HG03442 (cell line): ENCODE results near the gene KRTAP5-2.

Source experiments
- ATAC-seq: cut with Tn5 transposase; IDR thresholded peaks from one replicate; pipeline ENCODE4 v1.9.1; 2021; ENCODE audit warnings: mild to moderate bottlenecking, moderate library complexity; ENCODE audit not compliant: unreplicated experiment

KRTAP5-2 gene

GRCh38 chr11:1557904-1558774, 40.0 kb downstream of the KRTAP5-2 start:
- no peak for ATAC-seq

GRCh38 chr11:1557051-1557884, 40.8 kb downstream of the KRTAP5-2 start:
- no peak for ATAC-seq

DNA sequence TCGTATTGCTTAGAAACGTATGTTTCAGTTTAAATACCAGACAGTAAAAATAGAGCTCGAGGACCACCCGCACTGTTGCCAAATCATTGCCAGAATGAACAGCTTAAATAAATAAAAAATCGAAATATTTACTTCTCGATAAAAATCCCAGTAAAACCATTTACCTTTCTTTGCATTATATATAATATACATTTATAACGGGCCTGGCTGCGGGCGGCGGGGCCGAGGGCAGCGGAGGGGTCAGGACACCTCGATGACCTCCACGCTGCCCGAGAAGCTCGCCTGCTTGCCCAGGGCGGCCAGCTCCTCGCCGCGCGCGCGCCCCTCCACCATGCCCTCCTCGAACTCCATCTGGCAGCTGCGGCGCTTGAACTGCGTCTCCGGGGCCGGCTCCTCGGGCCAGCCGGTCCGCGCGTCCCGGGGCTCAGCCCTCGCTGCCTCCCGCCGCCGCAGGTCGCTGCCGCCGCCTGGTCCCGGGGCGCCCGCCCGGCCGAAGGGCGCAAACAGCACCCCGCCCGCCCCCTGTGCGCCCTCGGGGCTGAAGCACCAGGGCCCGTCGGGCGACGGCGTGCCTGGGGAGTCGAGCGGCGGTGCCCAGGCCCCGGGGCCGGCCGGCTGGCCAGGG, 41.7 kb downstream of the KRTAP5-2 start:
- ATAC-seq, result no peak

DNA sequence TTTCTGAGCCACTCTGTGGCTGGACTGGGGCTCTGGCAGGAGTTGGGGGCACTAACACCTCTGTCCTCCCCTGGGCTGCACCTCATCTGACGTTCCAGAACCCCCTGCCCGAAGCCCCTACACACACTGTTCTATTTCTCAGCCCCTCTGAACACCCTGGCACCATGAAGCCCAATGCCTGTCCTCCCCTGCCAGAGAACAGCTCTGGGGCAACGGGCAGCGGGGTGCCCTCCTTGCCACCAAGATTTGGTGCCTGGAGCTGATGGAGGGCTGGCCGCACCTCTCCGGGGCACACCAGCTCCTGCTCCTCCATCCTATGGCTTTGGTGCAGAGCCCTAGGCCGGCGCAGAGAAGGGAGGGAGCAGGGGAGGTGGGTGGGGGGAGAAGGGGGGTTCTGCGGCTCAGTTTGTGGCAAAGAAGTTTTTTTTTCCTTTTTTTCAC, 42.4 kb downstream of the KRTAP5-2 start:
- no peak for ATAC-seq

GRCh38 chr11:1554981-1555712, 42.9 kb downstream of the KRTAP5-2 start:
- no peak for ATAC-seq

DNA sequence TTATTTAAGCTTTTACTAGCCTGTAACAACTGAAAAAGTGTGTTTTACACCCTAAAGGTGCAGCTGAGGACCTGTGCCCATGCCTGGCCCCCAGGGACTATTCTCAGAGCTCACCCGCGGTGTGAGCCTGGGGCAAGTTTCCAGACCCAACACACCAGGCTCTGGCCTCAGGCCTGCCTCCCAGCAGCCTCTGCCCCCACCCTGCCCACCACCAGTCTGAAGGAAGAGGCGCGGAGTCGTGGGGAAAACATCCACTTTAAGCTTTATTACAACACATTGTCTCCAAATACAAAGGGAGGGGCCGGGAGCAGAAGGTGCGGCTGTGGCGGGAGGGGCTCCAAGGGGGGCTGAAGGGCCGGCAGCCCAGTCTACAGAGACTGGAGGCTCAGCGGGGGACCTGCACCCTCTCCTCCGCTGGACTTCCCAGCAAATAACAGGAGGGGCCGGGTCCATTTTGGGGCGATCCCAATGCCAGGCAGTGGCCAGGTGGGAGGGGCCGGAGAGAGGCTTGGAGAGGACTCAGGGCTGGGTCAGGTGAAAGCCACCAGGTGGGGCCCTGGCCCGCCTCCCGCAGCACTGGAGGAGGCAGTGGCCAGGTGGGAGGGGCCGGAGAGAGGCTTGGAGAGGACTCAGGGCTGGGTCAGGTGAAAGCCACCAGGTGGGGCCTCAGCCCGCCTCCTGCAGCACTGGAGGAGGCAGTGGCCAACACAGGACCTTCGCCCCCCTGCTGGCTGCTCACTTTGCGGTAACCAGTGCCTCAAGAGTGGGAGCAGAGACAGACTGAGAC, 44.1 kb downstream of the KRTAP5-2 start:
- ATAC-seq, result no peak

- no peak for ATAC-seq
Measured at GRCh38 chr11:1549338-1550330, 48.5 kb downstream of the KRTAP5-2 start.

- ATAC-seq, result no peak
Measured at GRCh38 chr11:1548221-1549070, 49.6 kb downstream of the KRTAP5-2 start.

DNA sequence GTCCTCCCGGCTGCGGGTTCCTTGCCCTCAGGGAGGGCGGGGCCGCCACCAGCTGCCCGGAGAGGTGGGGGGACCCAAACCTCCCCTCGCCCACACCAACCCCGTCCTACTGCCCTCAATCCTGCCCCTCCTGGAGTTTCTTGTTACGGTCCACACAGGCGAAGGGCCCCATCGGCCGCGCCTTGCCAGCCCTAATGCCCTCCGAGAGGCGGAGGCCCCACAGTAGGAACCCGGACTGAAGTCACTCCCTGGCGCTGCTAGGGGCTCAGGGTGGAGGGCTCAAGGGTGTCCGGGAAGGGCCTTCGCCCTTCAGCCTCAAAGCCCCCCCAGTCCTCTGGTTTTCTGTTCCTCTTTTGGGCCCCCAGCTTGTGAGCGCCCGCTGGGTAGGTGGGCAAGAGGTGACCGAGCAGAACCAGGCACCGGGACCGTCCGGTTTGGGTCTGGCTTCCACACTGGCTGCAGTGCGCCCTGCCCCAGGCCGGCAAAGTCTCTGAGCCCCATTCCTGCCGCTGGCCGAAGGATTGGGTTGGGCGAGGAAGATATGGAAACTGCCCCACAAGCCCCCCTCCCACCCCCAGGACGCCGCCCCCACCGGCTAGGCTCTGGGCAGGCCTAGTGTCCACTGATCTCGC, 50.5 kb downstream of the KRTAP5-2 start:
- no peak for ATAC-seq
